ENCODE data around the gene ATP6V0A1. TPM values are rescaled to one million over a fixed set of nuclear protein-coding genes. Genes with fewer than 3 reads are reported as not detected.

Gene ATP6V0A1
- total RNA-seq, result 100 to 1,000 TPM in 5 of 7 donors, 10 to 100 TPM in 2; 87.4 to 140 (median 126) TPM
- polyA plus RNA-seq, result 10 to 100 TPM; 23.0 to 74.0 (median 50.7) TPM
- long read RNA-seq, donor 1, full-length matches to known transcripts, result 18 of 18 reads
- long read RNA-seq, donor 1, partial matches to known transcripts, result 0 of 18 reads
- long read RNA-seq, donor 1, other reads (novel, unspliced or antisense), result 0 of 18 reads
- long read RNA-seq, donor 2, full-length matches to known transcripts, result 10 of 10 reads
- long read RNA-seq, donor 2, partial matches to known transcripts, result 0 of 10 reads
- long read RNA-seq, donor 2, other reads (novel, unspliced or antisense), result 0 of 10 reads

DNA sequence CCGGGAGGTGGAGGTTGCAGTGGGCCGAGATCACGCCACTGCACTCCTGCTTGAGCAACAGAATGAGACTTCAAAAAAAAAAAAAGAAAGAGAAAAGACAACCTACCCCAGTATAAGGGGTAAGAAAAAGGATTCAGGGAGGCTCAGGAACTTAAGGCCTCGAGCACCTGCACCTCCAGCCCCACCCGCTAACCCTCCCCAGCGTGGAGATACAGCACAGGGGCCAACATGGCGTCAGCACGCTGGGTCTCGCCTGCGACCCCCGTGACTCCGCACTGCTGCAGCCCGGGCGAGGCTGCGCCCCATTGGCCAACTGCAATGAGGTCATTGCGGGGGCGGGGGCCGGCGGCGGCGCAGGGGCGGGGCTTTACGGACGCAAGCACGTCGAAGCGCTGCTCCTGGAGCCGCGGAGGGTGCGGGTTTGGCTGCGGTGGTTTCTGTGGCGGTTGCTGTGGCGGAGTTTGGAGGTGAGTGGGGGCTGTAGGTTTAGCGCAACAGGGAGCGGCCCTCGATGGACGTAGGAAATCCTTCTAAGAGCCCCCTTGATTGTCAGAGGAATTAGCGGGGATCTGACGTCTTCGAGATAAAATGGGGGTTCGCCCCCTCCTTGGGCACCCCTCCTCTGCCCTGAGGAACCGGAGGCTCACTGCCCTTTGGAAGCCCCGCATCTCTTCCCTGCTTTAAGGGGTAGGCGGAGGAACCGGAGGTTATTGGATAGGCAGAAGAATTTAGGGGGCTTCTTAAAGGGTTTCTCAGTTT lies at the start of gene ATP6V0A1:
ATP6V0A1 (plus strand) TSS at position 382 of the 759 bp plus-strand sequence. CDS start 2,017 bp downstream, outside the sequence.
- Histone ChIP-seq H3K27ac (peak within 1 kb of the TSS; percentile 74 to 96 (median 92)), H3K4me3 (peak within 1 kb of the TSS; percentile 39 to 76 (median 56)), H3K27me3 (replicated peaks in 1 of 7) (no peaks in the 10 kb centered on the region), H3K9me3 (no peaks in the 10 kb centered on the region), H3K4me1 (peaks cover 36 to 99% (median 70%) of the 10 kb centered on the region in 6 donors), H3K36me3 (peaks cover 0 to 30% (median 19%) of the 10 kb centered on the region in 6 donors)
- peak; percentile 98 for DNase-seq
- intact Hi-C loops (cut with DNase I; ENCODE audit: low total_unique reads), result no loop called here
- WGBS, 5 donors, result 1 to 2% (median 1%) methylated on average over 38 to 45 of the region's 45 CpGs
- TF ChIP-seq, protein P1, sequence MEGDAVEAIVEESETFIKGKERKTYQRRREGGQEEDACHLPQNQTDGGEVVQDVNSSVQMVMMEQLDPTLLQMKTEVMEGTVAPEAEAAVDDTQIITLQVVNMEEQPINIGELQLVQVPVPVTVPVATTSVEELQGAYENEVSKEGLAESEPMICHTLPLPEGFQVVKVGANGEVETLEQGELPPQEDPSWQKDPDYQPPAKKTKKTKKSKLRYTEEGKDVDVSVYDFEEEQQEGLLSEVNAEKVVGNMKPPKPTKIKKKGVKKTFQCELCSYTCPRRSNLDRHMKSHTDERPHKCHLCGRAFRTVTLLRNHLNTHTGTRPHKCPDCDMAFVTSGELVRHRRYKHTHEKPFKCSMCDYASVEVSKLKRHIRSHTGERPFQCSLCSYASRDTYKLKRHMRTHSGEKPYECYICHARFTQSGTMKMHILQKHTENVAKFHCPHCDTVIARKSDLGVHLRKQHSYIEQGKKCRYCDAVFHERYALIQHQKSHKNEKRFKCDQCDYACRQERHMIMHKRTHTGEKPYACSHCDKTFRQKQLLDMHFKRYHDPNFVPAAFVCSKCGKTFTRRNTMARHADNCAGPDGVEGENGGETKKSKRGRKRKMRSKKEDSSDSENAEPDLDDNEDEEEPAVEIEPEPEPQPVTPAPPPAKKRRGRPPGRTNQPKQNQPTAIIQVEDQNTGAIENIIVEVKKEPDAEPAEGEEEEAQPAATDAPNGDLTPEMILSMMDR (IDR thresholded peaks at IDR 0.05 in 8 of 11, conservative IDR thresholded peaks at IDR 0.05 in 3 of 11), result peak in 1 of 11 experiments; percentile 7
- peak; percentile 93 to 95 (median 95) for TF ChIP-seq POLR2AphosphoS5 (IDR thresholded peaks at IDR 0.05)
- TF ChIP-seq POLR2A (IDR thresholded peaks at IDR 0.05), result peak in 1 of 3 donors; percentile 9

DNA sequence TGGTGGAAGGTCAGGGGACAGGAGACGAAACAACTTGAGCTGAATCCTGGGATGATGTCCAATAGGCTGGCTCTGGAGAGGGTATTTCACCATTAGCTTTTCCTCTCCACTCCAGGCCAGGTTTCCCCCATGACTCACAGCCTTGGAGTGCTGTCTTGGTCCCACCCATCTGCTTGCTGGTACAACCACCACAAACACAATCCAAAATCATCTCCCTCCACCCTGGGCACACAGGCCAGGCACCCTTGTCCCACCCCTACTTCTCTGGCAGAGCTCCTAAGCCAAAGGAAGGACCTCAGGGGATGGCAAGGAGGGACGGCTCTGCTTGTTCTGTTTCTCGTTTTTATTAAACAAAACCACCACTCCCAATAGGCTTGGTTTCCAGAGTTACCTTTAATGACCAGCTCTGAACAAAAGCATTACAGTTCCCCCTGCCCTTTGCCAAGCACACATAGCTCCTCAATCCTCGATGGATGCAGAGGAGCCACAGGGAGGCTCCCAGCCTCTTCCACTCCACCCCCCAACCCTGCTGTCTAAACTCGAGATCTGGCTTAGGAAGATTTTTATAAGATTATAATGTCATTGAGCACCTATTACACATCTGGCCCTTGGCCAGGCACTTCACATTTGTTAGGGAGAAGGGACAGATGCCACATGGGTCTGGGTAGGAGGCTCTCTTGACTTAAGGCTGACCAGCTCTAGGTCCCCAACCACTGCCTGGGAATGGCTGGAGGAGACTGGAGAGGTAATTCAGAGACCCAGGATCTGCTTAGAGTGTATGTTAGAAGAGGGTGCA lies 49.0 kb upstream of the ATP6V0A1 start:
- intact Hi-C loops (cut with DNase I; ENCODE audit: low total_unique reads), result loop anchor here (5.0 kb wide), 1 partner anchor 87 kb away; no protein-coding TSS in a partner anchor
- no peak for DNase-seq
- Histone ChIP-seq H3K9me3 (no peaks in the 10 kb centered on the region), H3K36me3 (peaks cover 0 to 7% (median 3%) of the 10 kb centered on the region in 6 donors), H3K4me1 (peaks cover 29 to 99% (median 70%) of the 10 kb centered on the region in 6 donors), H3K27ac (peak overlapping the region; percentile 24 to 87 (median 76)), H3K4me3 (no peak overlapping the region), H3K27me3 (replicated peaks in 1 of 7) (no peaks in the 10 kb centered on the region)
- 29 to 45% (median 34%) methylated on average over 4 to 5 of the region's 5 CpGs for WGBS, 5 donors
- TF ChIP-seq POLR2A (IDR thresholded peaks at IDR 0.05) (no peak), POLR2AphosphoS5 (IDR thresholded peaks at IDR 0.05) (no peak)
- TF ChIP-seq, protein P1 (IDR thresholded peaks at IDR 0.05 in 8 of 11, conservative IDR thresholded peaks at IDR 0.05 in 3 of 11), result no peak

DNA sequence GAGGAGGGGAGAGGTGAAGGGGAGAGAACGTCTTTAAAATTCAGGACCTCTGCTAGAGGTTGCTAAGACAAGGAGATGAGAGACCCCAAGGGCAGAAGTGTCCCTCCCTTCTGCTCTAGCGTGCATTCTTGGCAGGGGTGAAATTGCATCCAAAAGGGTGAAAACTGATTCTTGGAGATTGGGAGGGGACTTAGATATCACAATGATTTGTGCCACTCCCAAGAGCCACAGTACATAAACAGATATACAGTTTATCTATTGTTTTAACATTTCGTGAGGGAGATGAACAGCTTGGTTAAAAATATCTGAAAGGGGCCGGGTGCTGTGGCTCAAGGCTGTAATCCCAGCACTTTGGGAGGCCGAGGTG lies 48.4 kb upstream of the ATP6V0A1 start:
- H3K4me3 ChIP-seq, result no peak overlapping the region
- TF ChIP-seq POLR2A (IDR thresholded peaks at IDR 0.05), result no peak
- TF ChIP-seq, protein P1 (IDR thresholded peaks at IDR 0.05 in 8 of 11, conservative IDR thresholded peaks at IDR 0.05 in 3 of 11), result no peak
- no peak for TF ChIP-seq POLR2AphosphoS5 (IDR thresholded peaks at IDR 0.05)
- intact Hi-C loops (cut with DNase I; ENCODE audit: low total_unique reads), result no loop called here
- peak overlapping the region; percentile 24 to 87 (median 76) for H3K27ac ChIP-seq
- peaks cover 35 to 99% (median 76%) of the 10 kb centered on the region in 6 donors for H3K4me1 ChIP-seq
- H3K9me3 ChIP-seq, result no peaks in the 10 kb centered on the region
- H3K27me3 ChIP-seq (replicated peaks in 1 of 7), result no peaks in the 10 kb centered on the region
- peaks cover 0 to 2% (median 0%) of the 10 kb centered on the region in 6 donors for H3K36me3 ChIP-seq
- DNase-seq, result no peak
- WGBS, 5 donors, result 56 to 82% (median 75%) methylated on average over 5 of the region's 5 CpGs

Measured in spleen (tissue), 13 donors.